GM23338 (cell line): ENCODE data around the gene SEMA4D. TPM values are rescaled to one million over a fixed set of nuclear protein-coding genes. Genes with fewer than 3 reads are reported as not detected.

Experiments used
- ATAC-seq: fragments of 200-7000 bp; cut with Tn5 transposase; 3 replicates; pipeline ENCODE4 v1.9.1; 2020
- DNase-seq: peaks from one replicate; pipeline ENCODE4 v3.0.0-alpha.2; 2015; ENCODE audit warnings: low spot score
- H2AFZ ChIP-seq: fragments of 200-600 bp; sonication (generic); 2 replicates; pipeline ENCODE4 v1.8.0; 2016; ENCODE audit warnings: antibody characterized with exemption, mild to moderate bottlenecking, moderate library complexity
- H3F3A ChIP-seq: fragments of 200-600 bp; sonication (generic); replicated peaks from 2 replicates; pipeline ENCODE4 v1.8.0; 2017; ENCODE audit warnings: antibody characterized with exemption, mixed run types, low read depth
- H3K27ac ChIP-seq: fragments of 200-600 bp; sonication (generic); 2 replicates; pipeline ENCODE4 v1.6.1; 2016; ENCODE audit warnings: low read depth
- H3K27me3 ChIP-seq: fragments of 200-600 bp; sonication (generic); 2 replicates; pipeline ENCODE4 v1.8.0; 2016; ENCODE audit warnings: mild to moderate bottlenecking, mixed run types, moderate library complexity; ENCODE audit not compliant: insufficient read depth
- H3K36me3 ChIP-seq: fragments of 200-600 bp; sonication (generic); 2 replicates; pipeline ENCODE4 v1.8.0; 2016; ENCODE audit warnings: mild to moderate bottlenecking; ENCODE audit not compliant: insufficient read depth
- H3K4me1 ChIP-seq: fragments of 200-600 bp; sonication (generic); 2 replicates; pipeline ENCODE4 v1.8.0; 2016; ENCODE audit warnings: mild to moderate bottlenecking, moderate library complexity; ENCODE audit not compliant: insufficient read depth
- H3K4me2 ChIP-seq: fragments of 200-600 bp; sonication (generic); 2 replicates; pipeline ENCODE4 v1.7.1; 2017; ENCODE audit warnings: mixed run types
- H3K4me3 ChIP-seq: fragments of 200-600 bp; sonication (generic); 2 replicates; pipeline ENCODE4 v1.6.1; 2016; ENCODE audit warnings: mixed run types
- H3K79me2 ChIP-seq: fragments of 200-600 bp; sonication (generic); replicated peaks from 2 replicates; pipeline ENCODE4 v1.8.0; 2017; ENCODE audit warnings: mild to moderate bottlenecking; ENCODE audit not compliant: insufficient read depth
- H3K9me2 ChIP-seq: fragments of 200-600 bp; sonication (generic); 2 replicates; pipeline ENCODE4 v1.8.0; 2017; ENCODE audit not compliant: insufficient read depth
- H4K20me1 ChIP-seq: fragments of 200-600 bp; sonication (generic); replicated peaks from 2 replicates; pipeline ENCODE4 v1.8.0; 2017; ENCODE audit warnings: mild to moderate bottlenecking; ENCODE audit not compliant: insufficient read depth
- H3K27ac Mint-ChIP-seq: 2 replicates; pipeline ENCODE4 v1.8.0; 2020; ENCODE audit warnings: inconsistent platforms, mild to moderate bottlenecking, moderate library complexity, mixed read lengths
- H3K27me3 Mint-ChIP-seq: 3 replicates; pipeline ENCODE4 v1.8.0; 2022; ENCODE audit warnings: low read depth, mild to moderate bottlenecking, moderate library complexity, mixed read lengths, inconsistent platforms; ENCODE audit not compliant: insufficient read depth, poor library complexity
- H3K36me3 Mint-ChIP-seq: 3 replicates; pipeline ENCODE4 v1.8.0; 2021; ENCODE audit warnings: low read depth, mild to moderate bottlenecking, inconsistent platforms, moderate library complexity, mixed read lengths
- H3K4me1 Mint-ChIP-seq: 3 replicates; pipeline ENCODE4 v1.8.0; 2020; ENCODE audit warnings: mild to moderate bottlenecking, inconsistent platforms, mixed read lengths
- H3K4me3 Mint-ChIP-seq: 3 replicates; pipeline ENCODE4 v1.8.0; 2021; ENCODE audit warnings: moderate library complexity, mild to moderate bottlenecking, inconsistent platforms, mixed read lengths
- H3K9me3 Mint-ChIP-seq: 3 replicates; pipeline ENCODE4 v1.8.0; 2020; ENCODE audit warnings: moderate library complexity, mild to moderate bottlenecking, inconsistent platforms, mixed read lengths
- CREB1 ChIP-seq: fragments of 250-450 bp; sonication (Bioruptor Pico); IDR thresholded peaks from 2 replicates; pipeline ENCODE4 v1.5.0; 2020; ENCODE audit warnings: low read depth, mild to moderate bottlenecking, moderate library complexity
- ETS1 ChIP-seq: IDR thresholded peaks from 2 replicates; pipeline ENCODE4 v1.6.1; 2016; ENCODE audit warnings: antibody characterized with exemption
- EZH2phosphoT487 ChIP-seq: fragments of 200-600 bp; sonication (generic); IDR thresholded peaks from one replicate; pipeline ENCODE4 v1.8.1; 2018; ENCODE audit warnings: antibody characterized with exemption; ENCODE audit not compliant: unreplicated experiment
- POLR2AphosphoS5 ChIP-seq: IDR thresholded peaks from 2 replicates; pipeline ENCODE4 v1.6.1; 2016; ENCODE audit warnings: antibody characterized with exemption, low read depth
- ZNF114 ChIP-seq: fragments of 250-450 bp; sonication (Bioruptor Pico); IDR thresholded peaks from 2 replicates; pipeline ENCODE4 v1.5.0; 2020; ENCODE audit warnings: mild to moderate bottlenecking, moderate library complexity
- polyA plus RNA-seq: library from polyadenylated mRNA; unstranded; fragments of >200 nt; fragmentation: Nextera tagmentation; extraction: Ambion mirVana; gene quantifications from 2 replicates; pipeline ENCODE4 v1.2.1, GENCODE V29; 2016
- total RNA-seq: library from RNA; depleted of rRNA; stranded (reverse); fragments of >200 nt; shearing (Covaris generic); gene quantifications from 2 replicates; pipeline ENCODE4 v1.2.3, GENCODE V29; 2014
- TF ChIP-seq, protein P1 (sequence below): IDR thresholded peaks from one replicate; pipeline ENCODE4 v1.6.1; 2018; ENCODE audit warnings: antibody characterized with exemption; ENCODE audit not compliant: unreplicated experiment
- TF ChIP-seq, protein P2 (sequence below), 2 experiments: fragments of 200-600 bp in 1 of 2; sonication (generic) in 1 of 2; conservative IDR thresholded peaks; 2 replicates each; pipeline versions ENCODE4 v1.5.1 to v1.6.1; 2016 to 2017; ENCODE audit warnings: antibody characterized with exemption in 2 of 2, low read depth in 2 of 2, mild to moderate bottlenecking in 2 of 2, moderate library complexity in 1 of 2

The SEMA4D gene
- total and polyA plus RNA-seq, 2 experiments from 2014 or later: 19.3 to 63.0 TPM

DNA sequence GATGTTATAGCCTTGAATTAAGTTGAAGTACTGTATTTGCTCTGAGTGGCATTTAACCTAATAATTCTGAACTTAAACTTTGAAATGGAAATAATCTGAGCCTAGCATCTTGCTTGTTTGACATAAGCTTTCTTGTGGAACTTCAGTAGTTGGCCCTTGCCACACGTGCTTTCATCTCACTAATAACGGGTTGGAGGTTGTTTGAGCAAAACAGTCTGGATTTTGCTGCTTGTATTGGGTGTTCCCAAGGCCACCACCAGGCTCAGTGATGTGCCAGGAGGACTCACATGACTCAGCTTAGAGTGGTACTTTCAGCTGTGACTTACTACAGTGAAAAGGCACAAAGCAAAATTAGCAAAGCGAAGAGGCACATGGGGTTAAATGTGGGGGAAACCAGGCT, 143.9 kb downstream of the SEMA4D start (continued):
- TF ChIP-seq, protein P1, sequence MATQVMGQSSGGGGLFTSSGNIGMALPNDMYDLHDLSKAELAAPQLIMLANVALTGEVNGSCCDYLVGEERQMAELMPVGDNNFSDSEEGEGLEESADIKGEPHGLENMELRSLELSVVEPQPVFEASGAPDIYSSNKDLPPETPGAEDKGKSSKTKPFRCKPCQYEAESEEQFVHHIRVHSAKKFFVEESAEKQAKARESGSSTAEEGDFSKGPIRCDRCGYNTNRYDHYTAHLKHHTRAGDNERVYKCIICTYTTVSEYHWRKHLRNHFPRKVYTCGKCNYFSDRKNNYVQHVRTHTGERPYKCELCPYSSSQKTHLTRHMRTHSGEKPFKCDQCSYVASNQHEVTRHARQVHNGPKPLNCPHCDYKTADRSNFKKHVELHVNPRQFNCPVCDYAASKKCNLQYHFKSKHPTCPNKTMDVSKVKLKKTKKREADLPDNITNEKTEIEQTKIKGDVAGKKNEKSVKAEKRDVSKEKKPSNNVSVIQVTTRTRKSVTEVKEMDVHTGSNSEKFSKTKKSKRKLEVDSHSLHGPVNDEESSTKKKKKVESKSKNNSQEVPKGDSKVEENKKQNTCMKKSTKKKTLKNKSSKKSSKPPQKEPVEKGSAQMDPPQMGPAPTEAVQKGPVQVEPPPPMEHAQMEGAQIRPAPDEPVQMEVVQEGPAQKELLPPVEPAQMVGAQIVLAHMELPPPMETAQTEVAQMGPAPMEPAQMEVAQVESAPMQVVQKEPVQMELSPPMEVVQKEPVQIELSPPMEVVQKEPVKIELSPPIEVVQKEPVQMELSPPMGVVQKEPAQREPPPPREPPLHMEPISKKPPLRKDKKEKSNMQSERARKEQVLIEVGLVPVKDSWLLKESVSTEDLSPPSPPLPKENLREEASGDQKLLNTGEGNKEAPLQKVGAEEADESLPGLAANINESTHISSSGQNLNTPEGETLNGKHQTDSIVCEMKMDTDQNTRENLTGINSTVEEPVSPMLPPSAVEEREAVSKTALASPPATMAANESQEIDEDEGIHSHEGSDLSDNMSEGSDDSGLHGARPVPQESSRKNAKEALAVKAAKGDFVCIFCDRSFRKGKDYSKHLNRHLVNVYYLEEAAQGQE: no peak
- no peak for TF ChIP-seq EZH2phosphoT487
- TF ChIP-seq ETS1: no peak
- TF ChIP-seq CREB1 (CRISPR knock-in tag): no peak

- DNase-seq (no peak), ATAC-seq (no peak)
- H3K9me3 Mint-ChIP-seq: no peaks in the 10 kb centered on the region
- no peak overlapping the region for H3K4me3 ChIP-seq
- H3K4me1 ChIP-seq: no peaks in the 10 kb centered on the region
- H3K4me1 Mint-ChIP-seq: no peaks in the 10 kb centered on the region
- no peaks in the 10 kb centered on the region for H3K27me3 ChIP-seq
- H3K27me3 Mint-ChIP-seq: no peaks in the 10 kb centered on the region
- H3K4me2 ChIP-seq: no peak overlapping the region
- no peak overlapping the region for H3K27ac ChIP-seq
- peaks cover 52% of the 10 kb centered on the region for H3K36me3 ChIP-seq
- H2AFZ ChIP-seq: no peak overlapping the region
- H4K20me1 ChIP-seq: peaks cover 16% of the 10 kb centered on the region
- H3K9me2 ChIP-seq: no peaks in the 10 kb centered on the region
- TF ChIP-seq EZH2phosphoT487 (no peak), CREB1 (CRISPR knock-in tag) (no peak), ZNF114 (CRISPR knock-in tag) (no peak), POLR2AphosphoS5 (no peak)
- TF ChIP-seq, protein P2, sequence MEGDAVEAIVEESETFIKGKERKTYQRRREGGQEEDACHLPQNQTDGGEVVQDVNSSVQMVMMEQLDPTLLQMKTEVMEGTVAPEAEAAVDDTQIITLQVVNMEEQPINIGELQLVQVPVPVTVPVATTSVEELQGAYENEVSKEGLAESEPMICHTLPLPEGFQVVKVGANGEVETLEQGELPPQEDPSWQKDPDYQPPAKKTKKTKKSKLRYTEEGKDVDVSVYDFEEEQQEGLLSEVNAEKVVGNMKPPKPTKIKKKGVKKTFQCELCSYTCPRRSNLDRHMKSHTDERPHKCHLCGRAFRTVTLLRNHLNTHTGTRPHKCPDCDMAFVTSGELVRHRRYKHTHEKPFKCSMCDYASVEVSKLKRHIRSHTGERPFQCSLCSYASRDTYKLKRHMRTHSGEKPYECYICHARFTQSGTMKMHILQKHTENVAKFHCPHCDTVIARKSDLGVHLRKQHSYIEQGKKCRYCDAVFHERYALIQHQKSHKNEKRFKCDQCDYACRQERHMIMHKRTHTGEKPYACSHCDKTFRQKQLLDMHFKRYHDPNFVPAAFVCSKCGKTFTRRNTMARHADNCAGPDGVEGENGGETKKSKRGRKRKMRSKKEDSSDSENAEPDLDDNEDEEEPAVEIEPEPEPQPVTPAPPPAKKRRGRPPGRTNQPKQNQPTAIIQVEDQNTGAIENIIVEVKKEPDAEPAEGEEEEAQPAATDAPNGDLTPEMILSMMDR (conservative IDR thresholded peaks at IDR 0.05; ENCODE audit: low read depth in 2 of 2): no peak
- H3K36me3 Mint-ChIP-seq: peaks cover 97% of the 10 kb centered on the region
- peaks cover 3% of the 10 kb centered on the region; the same call in 1 of the 2 replicates for H3K79me2 ChIP-seq
- H3F3A ChIP-seq: no peaks in the 10 kb centered on the region
- H3K4me3 Mint-ChIP-seq: no peak overlapping the region
- no peak overlapping the region for H3K27ac Mint-ChIP-seq
Observed at GRCh38 chr9:89352874-89353649, 144.9 kb downstream of the SEMA4D start.
